ENCODE data around the gene ERN2. TPM values are rescaled to one million over a fixed set of nuclear protein-coding genes. Genes with fewer than 3 reads are reported as not detected.

Gene ERN2
- total and polyA plus RNA-seq, 4 donors, result 0.33 to 3.0 (median 0.42) TPM

GRCh38 chr16:23704772-23705516 lies 8.1 kb downstream of the ERN2 start:
- Histone ChIP-seq H3K36me3 (ENCODE audit: control insufficient read depth, insufficient read depth, low read length) (no peaks in the 10 kb centered on the region), H3K4me1 (ENCODE audit: control insufficient read depth, insufficient read depth, low read length) (no peaks in the 10 kb centered on the region), H3K4me3 (ENCODE audit: low read depth, low read length) (no peak overlapping the region), H3K27me3 (ENCODE audit: control insufficient read depth, insufficient read depth, low read length) (no peaks in the 10 kb centered on the region), H3K27ac (ENCODE audit: low read depth, low read length) (no peak overlapping the region), H3K9me3 (ENCODE audit: control insufficient read depth, insufficient read depth, low read length) (no peaks in the 10 kb centered on the region)
- no peak for DNase-seq (ENCODE audit: low read depth in 4 of 6, low spot score in 6 of 6)
- 91% methylated on average over 22 of the region's 22 CpGs for WGBS (ENCODE audit: insufficient coverage)

GRCh38 chr16:23702951-23703350 lies 10.1 kb downstream of the ERN2 start:
- 83% methylated on average over 2 of the region's 2 CpGs for WGBS (ENCODE audit: insufficient coverage)
- Histone ChIP-seq H3K36me3 (ENCODE audit: control insufficient read depth, insufficient read depth, low read length) (no peaks in the 10 kb centered on the region), H3K4me3 (ENCODE audit: low read depth, low read length) (no peak overlapping the region), H3K9me3 (ENCODE audit: control insufficient read depth, insufficient read depth, low read length) (no peaks in the 10 kb centered on the region), H3K27ac (ENCODE audit: low read depth, low read length) (no peak overlapping the region), H3K27me3 (ENCODE audit: control insufficient read depth, insufficient read depth, low read length) (no peaks in the 10 kb centered on the region), H3K4me1 (ENCODE audit: control insufficient read depth, insufficient read depth, low read length) (no peaks in the 10 kb centered on the region)
- DNase-seq (ENCODE audit: low read depth in 4 of 6, low spot score in 6 of 6), result no peak

DNA sequence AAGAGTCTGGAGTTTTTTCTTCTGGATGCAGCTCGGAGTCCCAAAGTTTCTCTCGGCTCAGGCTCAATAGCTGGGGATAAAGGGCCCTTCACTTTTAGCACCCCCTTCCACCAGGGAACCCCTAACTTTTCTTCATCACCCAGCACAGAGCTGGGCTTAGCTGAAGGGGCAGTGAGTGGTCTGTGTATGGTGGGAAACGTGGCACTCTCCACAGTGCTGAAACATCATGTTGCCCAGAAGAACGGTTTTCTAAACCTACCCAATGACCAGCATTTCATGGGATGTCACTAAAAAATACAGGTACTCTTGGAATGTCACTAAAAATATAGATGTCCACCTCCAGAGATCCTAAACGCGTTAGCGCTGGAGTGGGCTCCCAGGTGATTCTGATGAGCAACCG lies 12.0 kb downstream of the ERN2 start:
- H3K4me3 ChIP-seq (ENCODE audit: low read depth, low read length), result no peak overlapping the region
- H3K9me3 ChIP-seq (ENCODE audit: control insufficient read depth, insufficient read depth, low read length), result no peaks in the 10 kb centered on the region
- 60% methylated on average over 2 of the region's 8 CpGs for WGBS (ENCODE audit: insufficient coverage)
- no peak for DNase-seq (ENCODE audit: low read depth in 4 of 6, low spot score in 6 of 6)
- no peaks in the 10 kb centered on the region for H3K4me1 ChIP-seq (ENCODE audit: control insufficient read depth, insufficient read depth, low read length)
- no peaks in the 10 kb centered on the region for H3K27me3 ChIP-seq (ENCODE audit: control insufficient read depth, insufficient read depth, low read length)
- H3K27ac ChIP-seq (ENCODE audit: low read depth, low read length), result no peak overlapping the region
- H3K36me3 ChIP-seq (ENCODE audit: control insufficient read depth, insufficient read depth, low read length), result no peaks in the 10 kb centered on the region

DNA sequence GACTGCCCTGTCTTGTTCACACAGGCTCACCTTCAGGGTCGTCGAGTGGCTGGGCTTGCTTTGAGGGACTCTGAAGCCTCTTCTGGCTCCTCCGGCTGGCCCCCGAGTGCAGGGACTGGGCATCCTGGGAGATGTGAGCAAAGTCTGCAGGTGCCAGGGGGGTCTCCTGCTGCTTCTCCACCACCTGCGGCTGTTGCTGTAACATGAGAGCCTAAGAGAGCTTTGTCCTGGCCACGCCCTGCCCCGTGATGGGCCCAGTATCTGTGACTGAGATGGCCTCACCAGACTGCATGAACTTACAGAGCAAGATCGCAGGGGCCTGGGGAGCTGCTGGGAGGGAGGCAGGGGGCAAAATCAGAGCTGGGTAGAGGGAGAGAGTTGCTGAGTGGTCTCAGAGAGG lies 12.5 kb downstream of the ERN2 start:
- WGBS (ENCODE audit: insufficient coverage), result 13% methylated on average over 8 of the region's 8 CpGs
- Histone ChIP-seq H3K27me3 (ENCODE audit: control insufficient read depth, insufficient read depth, low read length) (no peaks in the 10 kb centered on the region), H3K4me3 (ENCODE audit: low read depth, low read length) (no peak overlapping the region), H3K36me3 (ENCODE audit: control insufficient read depth, insufficient read depth, low read length) (no peaks in the 10 kb centered on the region), H3K27ac (ENCODE audit: low read depth, low read length) (no peak overlapping the region), H3K9me3 (ENCODE audit: control insufficient read depth, insufficient read depth, low read length) (no peaks in the 10 kb centered on the region), H3K4me1 (ENCODE audit: control insufficient read depth, insufficient read depth, low read length) (no peaks in the 10 kb centered on the region)
- no peak for DNase-seq (ENCODE audit: low read depth in 4 of 6, low spot score in 6 of 6)

- Histone ChIP-seq H3K27ac (ENCODE audit: low read depth, low read length) (no peak overlapping the region), H3K36me3 (ENCODE audit: control insufficient read depth, insufficient read depth, low read length) (no peaks in the 10 kb centered on the region), H3K4me1 (ENCODE audit: control insufficient read depth, insufficient read depth, low read length) (peaks cover 2% of the 10 kb centered on the region), H3K9me3 (ENCODE audit: control insufficient read depth, insufficient read depth, low read length) (no peaks in the 10 kb centered on the region), H3K27me3 (ENCODE audit: control insufficient read depth, insufficient read depth, low read length) (no peaks in the 10 kb centered on the region), H3K4me3 (ENCODE audit: low read depth, low read length) (no peak overlapping the region)
- no peak for DNase-seq (ENCODE audit: low read depth in 4 of 6, low spot score in 6 of 6)
- WGBS (ENCODE audit: insufficient coverage), result 100% methylated on average over 1 of the region's 2 CpGs
Observed at GRCh38 chr16:23700093-23700492, 12.9 kb downstream of the ERN2 start.

DNA sequence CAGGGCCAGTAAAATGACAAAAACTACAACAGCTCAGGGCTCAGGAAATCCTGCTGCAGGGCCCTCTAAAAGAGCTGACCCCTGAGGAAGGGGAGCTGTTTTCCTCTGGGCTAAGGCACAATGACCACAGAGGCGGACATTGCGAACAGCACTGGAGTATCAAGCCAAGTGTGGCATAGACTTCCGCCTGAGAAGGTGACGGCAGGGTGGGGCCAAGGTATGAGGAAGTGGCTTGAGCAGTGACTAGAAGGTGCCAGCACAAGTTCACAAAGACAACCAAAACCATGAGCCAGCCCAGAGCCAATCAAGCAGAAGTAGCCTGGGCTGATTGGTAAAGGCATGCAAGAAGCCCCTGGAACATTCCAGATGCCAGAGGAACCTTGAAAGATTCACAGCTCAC lies 13.9 kb downstream of the ERN2 start:
- no peak for DNase-seq (ENCODE audit: low read depth in 4 of 6, low spot score in 6 of 6)
- H3K36me3 ChIP-seq (ENCODE audit: control insufficient read depth, insufficient read depth, low read length), result no peaks in the 10 kb centered on the region
- WGBS (ENCODE audit: insufficient coverage), result 97% methylated on average over 4 of the region's 4 CpGs

GRCh38 chr16:23695756-23696155 lies 17.3 kb downstream of the ERN2 start:
- Histone ChIP-seq H3K27ac (ENCODE audit: low read depth, low read length) (no peak overlapping the region), H3K27me3 (ENCODE audit: control insufficient read depth, insufficient read depth, low read length) (no peaks in the 10 kb centered on the region), H3K9me3 (ENCODE audit: control insufficient read depth, insufficient read depth, low read length) (no peaks in the 10 kb centered on the region), H3K4me3 (ENCODE audit: low read depth, low read length) (no peak overlapping the region), H3K36me3 (ENCODE audit: control insufficient read depth, insufficient read depth, low read length) (peaks cover 13% of the 10 kb centered on the region), H3K4me1 (ENCODE audit: control insufficient read depth, insufficient read depth, low read length) (peaks cover 8% of the 10 kb centered on the region)
- 76% methylated on average over 8 of the region's 11 CpGs for WGBS (ENCODE audit: insufficient coverage)
- DNase-seq (ENCODE audit: low read depth in 4 of 6, low spot score in 6 of 6), result no peak

More for the DNA sequence above, 13.9 kb downstream of the ERN2 start:
- no peak overlapping the region for H3K4me3 ChIP-seq (ENCODE audit: low read depth, low read length)
- peaks cover 8% of the 10 kb centered on the region for H3K4me1 ChIP-seq (ENCODE audit: control insufficient read depth, insufficient read depth, low read length)
- no peak overlapping the region for H3K27ac ChIP-seq (ENCODE audit: low read depth, low read length)
- H3K27me3 ChIP-seq (ENCODE audit: control insufficient read depth, insufficient read depth, low read length), result no peaks in the 10 kb centered on the region
- no peaks in the 10 kb centered on the region for H3K9me3 ChIP-seq (ENCODE audit: control insufficient read depth, insufficient read depth, low read length)

GRCh38 chr16:23694644-23695373 lies 18.2 kb downstream of the ERN2 start:
- peak in 4 of 6 donors; percentile 11 to 73 (median 26) for DNase-seq (ENCODE audit: low read depth in 4 of 6, low spot score in 6 of 6)
- WGBS (ENCODE audit: insufficient coverage), result 12% methylated on average over 32 of the region's 32 CpGs
- H3K27me3 ChIP-seq (ENCODE audit: control insufficient read depth, insufficient read depth, low read length), result no peaks in the 10 kb centered on the region
- H3K9me3 ChIP-seq (ENCODE audit: control insufficient read depth, insufficient read depth, low read length), result no peaks in the 10 kb centered on the region
- no peak overlapping the region for H3K27ac ChIP-seq (ENCODE audit: low read depth, low read length)
- peaks cover 23% of the 10 kb centered on the region for H3K36me3 ChIP-seq (ENCODE audit: control insufficient read depth, insufficient read depth, low read length)
- H3K4me3 ChIP-seq (ENCODE audit: low read depth, low read length), result no peak overlapping the region
- peaks cover 8% of the 10 kb centered on the region for H3K4me1 ChIP-seq (ENCODE audit: control insufficient read depth, insufficient read depth, low read length)

GRCh38 chr16:23694265-23694643 lies 18.8 kb downstream of the ERN2 start:
- Histone ChIP-seq H3K9me3 (ENCODE audit: control insufficient read depth, insufficient read depth, low read length) (no peaks in the 10 kb centered on the region), H3K4me3 (ENCODE audit: low read depth, low read length) (no peak overlapping the region), H3K27ac (ENCODE audit: low read depth, low read length) (no peak overlapping the region), H3K4me1 (ENCODE audit: control insufficient read depth, insufficient read depth, low read length) (peaks cover 8% of the 10 kb centered on the region), H3K27me3 (ENCODE audit: control insufficient read depth, insufficient read depth, low read length) (no peaks in the 10 kb centered on the region), H3K36me3 (ENCODE audit: control insufficient read depth, insufficient read depth, low read length) (peaks cover 28% of the 10 kb centered on the region)
- DNase-seq (ENCODE audit: low read depth in 4 of 6, low spot score in 6 of 6), result no peak
- no CpG with 5 or more reads among the region's 4 CpGs for WGBS (ENCODE audit: insufficient coverage)
